ENCODE results near the gene SERINC1.
"Not testable (repeated sequence)": the region's sequence is repeated elsewhere in the genome, so short reads cannot be mapped to it uniquely, and the experiment has no call there.

SERINC1 gene

GRCh38 chr6:122471107-122472021, at the start of gene SERINC1:
TSS of gene SERINC1 (minus strand) at chr6:122471807. CDS start at chr6:122471737, 70 bp downstream.
- DNase-seq (ENCODE audit: low read depth) = peak; percentile 88

- DNase-seq (ENCODE audit: low read depth) = no peak
Observed at GRCh38 chr6:122511193-122511924, 39.8 kb upstream of the SERINC1 start.

DNA sequence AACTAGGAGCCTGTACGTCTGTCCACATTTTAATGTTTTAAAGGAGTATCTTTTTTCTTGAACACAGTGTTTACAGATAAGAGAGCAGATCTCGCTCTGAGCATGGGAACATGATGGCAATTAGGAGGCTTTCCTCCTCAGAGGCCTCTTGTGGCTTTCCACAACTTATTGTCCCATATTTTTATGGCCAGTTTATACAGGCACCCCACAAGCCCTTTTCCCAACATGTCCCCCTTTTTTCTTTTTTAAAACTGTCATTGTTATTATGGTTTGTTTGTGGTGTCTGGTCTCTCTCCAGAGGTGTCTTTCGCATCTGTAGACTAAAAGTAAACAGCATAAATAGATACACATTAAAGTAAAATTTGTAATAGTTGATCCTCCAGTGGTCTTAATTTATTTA, 33.6 kb upstream of the SERINC1 start:
- not testable (repeated sequence) for DNase-seq (ENCODE audit: low read depth)

GRCh38 chr6:122501475-122501874, 29.9 kb upstream of the SERINC1 start:
- DNase-seq (ENCODE audit: low read depth) = no peak

GRCh38 chr6:122495612-122496011, 24.0 kb upstream of the SERINC1 start:
- no peak for DNase-seq (ENCODE audit: low read depth)

- no peak for DNase-seq (ENCODE audit: low read depth)
Observed at GRCh38 chr6:122494665-122495272, 23.2 kb upstream of the SERINC1 start.

DNA sequence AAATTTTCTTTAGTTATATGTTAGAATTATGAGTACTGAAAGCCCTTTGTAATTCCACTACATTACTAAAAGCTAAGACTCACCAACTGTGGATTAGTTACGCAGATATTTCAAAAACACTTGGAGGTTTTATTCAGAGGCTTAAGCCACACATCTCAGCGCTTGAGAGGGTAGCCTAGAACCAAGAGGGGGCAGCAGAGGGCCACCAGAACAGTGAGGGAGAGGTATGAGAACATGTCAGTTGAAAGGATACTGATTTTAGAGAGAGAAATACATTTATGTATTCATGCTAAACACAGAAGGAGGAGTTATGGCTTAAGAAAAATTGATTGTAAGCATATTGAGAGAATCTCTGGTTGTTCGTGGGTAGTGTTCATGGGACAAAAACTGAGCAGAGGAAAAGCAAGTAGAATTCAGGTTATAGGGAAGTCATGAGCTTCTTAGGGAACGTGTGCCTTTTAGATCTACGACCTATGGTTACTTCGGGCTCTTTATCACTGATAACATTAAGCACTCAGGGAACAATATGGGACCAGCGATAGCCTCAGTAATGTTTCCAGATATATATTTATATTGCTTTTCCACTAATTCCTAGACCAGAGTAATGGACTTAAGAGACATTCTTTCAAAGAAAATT, 20.4 kb upstream of the SERINC1 start:
- peak; percentile 59 for DNase-seq (ENCODE audit: low read depth)

DNA sequence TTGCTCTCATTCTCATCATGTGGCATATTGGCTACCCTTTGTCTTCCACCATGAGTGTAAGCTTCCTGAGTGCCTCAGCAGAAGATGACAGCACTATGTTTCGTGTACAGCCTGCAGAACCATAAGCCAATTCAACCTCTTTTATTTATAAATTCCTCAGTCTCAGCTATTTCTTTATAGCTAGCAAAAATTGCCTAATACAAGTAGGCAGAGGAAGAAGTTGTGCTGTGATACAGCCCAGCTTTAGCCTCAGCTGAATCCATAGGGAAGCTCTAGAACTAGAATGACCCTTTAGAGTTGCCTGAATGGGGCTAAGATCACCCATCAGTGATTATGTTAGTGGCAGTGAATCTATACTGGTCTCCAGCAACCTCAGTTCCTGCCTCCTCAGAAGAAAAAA, 19.0 kb upstream of the SERINC1 start:
- no peak for DNase-seq (ENCODE audit: low read depth)

- no peak for DNase-seq (ENCODE audit: low read depth)
Observed at GRCh38 chr6:122484760-122485159, 13.2 kb upstream of the SERINC1 start.

DNA sequence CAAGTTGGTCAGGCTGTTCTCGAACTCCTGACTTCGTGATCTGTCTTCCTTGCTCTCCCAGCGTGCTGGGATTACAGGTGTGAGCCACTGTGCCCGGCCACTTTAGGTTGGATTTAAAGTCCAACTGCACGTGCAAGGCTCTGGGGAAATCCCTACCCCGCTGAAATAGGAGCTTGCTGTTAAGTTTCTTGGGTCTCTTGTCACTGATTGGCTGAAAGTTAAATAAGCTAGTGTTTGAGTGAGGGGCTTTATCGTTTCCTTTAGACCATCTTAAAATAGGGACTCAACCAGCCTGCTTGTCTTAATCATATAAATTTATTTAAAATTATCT, 11.1 kb upstream of the SERINC1 start:
- DNase-seq (ENCODE audit: low read depth) = no peak

- no peak for DNase-seq (ENCODE audit: low read depth)
Observed at GRCh38 chr6:122476131-122476530, 4.5 kb upstream of the SERINC1 start.

DNA sequence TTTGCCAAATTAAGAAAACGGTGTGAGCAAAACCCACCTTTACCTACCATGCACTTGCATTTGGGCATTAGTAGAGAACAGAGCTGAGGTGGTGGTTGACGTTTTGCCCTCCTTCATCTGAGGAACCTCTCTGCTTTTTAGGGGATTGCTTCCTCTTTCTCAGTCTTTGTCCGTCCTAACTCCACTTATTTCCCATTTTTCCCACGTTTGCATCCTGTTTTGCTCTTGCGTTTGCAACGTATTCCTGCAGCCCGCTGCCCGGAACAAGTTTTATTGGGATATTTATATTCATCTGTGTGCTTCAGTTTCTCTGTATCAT, 374 bp upstream of the SERINC1 start:
- DNase-seq (ENCODE audit: low read depth) = no peak

- no peak for DNase-seq (ENCODE audit: low read depth)
Observed at GRCh38 chr6:122461885-122462284, 9.7 kb downstream of the SERINC1 start.

- not testable (repeated sequence) for DNase-seq (ENCODE audit: low read depth)
Observed at GRCh38 chr6:122459865-122460416, 11.7 kb downstream of the SERINC1 start.

DNA sequence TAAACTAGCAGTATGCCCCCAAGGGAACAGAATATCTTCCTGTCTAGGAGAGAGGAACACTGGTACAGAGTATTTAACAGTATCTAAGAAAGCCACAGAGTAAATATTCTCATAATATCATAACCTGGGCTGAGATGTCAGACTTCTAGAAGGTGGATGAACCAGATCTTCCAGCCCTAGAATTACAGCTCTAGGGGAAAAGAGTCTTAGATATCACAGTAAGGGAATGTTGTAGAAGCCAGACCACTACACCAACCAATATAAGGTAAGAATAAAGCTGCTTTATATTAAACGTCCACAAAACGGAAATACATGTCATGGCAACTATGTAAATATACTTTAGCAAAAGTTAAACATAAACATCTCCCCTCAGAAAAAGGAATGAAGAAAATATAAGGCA, 12.4 kb downstream of the SERINC1 start:
- no peak for DNase-seq (ENCODE audit: low read depth)

DNA sequence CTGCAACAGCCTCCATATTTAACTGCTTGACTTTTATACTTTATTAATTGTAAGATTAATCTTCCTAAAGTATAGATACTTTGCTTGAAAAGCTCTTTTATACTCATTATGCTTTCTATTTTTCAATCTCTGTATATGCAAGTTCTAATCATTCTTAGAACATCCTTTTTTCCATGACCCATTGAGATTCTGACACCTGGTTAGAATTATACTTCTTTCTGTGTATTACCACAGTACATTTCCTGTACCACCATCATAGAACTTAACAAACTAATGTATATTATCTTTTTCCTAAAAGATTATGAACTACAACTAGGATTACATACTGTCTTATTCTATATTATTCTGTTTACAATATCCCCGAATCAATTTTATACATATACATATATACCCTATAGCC, 13.5 kb downstream of the SERINC1 start:
- DNase-seq (ENCODE audit: low read depth) = no peak

GRCh38 chr6:122455116-122455515, 16.5 kb downstream of the SERINC1 start:
- not testable (repeated sequence) for DNase-seq (ENCODE audit: low read depth)

DNA sequence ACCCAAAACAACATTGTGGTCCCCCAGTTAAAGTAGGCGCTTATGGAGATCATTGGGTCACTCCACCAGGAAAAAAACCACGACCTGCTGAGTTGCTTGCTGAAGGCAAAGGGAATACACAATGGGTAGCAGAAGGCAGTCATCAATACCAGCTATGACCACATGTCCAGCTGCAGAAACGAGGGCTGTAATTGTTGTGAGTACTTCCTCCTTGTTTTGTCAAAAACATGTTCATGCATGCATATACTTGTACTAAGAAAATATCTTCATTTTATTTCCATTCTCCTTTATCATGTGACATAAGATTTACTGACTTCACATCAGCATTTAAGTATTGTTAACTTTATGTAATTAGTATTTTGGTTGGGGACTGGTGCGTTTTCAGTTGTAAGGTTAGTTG, 16.9 kb downstream of the SERINC1 start:
- DNase-seq (ENCODE audit: low read depth) = no peak

- no peak for DNase-seq (ENCODE audit: low read depth)
Observed at GRCh38 chr6:122452509-122452908, 19.1 kb downstream of the SERINC1 start.

DNA sequence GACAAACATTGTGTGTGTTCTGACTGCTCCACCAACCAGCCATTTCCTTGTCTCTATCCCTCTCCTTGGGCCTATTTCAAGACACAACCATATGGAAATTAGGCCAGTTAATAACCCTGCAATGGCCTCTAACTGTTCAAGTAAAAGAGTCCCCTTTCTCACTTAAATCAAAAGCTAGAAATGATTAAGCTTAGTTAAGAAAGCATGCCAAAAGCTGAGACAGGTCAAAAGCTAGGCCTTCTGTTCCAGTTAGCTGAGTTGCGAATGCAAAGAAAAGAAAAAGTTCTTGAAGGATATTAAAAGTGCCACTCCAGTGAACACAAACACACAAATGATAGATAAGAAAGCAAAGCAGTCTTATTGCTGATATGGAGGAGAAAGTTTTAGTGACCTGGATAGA, 22.5 kb downstream of the SERINC1 start:
- DNase-seq (ENCODE audit: low read depth) = no peak

DNA sequence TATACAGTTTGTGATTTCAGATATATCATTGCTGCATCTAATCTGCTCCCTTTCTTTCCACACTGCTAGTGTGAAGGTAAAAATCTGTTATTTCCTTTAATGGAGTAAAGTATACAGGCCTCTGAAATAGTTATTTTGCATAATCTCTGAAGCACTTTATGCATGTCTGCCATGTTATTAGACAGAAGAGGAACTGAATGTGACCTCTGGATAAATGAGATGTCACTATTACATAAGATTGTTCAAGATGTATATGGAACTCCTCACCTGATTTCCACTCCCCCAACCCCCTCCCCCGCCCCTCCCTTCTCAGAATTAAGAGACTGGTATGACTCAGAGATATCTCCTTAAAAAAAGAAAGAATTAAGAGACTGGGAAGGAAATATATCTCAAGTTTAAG, 26.3 kb downstream of the SERINC1 start:
- DNase-seq (ENCODE audit: low read depth) = no peak

GRCh38 chr6:122438975-122439374, 32.6 kb downstream of the SERINC1 start:
- no peak for DNase-seq (ENCODE audit: low read depth)
